Thoracic aorta (tissue), 2 donors: ENCODE data around the gene ING4. TPM values are rescaled to one million over a fixed set of nuclear protein-coding genes. Genes with fewer than 3 reads are reported as not detected.
A peak's percentile ranks its signal among the peaks of the same experiment; 100 is the strongest.

ENCODE experiments used
- ATAC-seq: fragments of 150-250 bp; one replicate; pipeline ENCODE4 v1.8.0; 2017; ENCODE audit warnings: low read depth; ENCODE audit not compliant: insufficient number of reproducible peaks, low FRiP score
- DNase-seq: peaks from one replicate; pipeline ENCODE4 v3.0.0-alpha.2; 2020; ENCODE audit warnings: low spot score
- H3K27ac ChIP-seq, 2 donors: fragments of 200-600 bp; sonication (generic); 1 replicate in 1 of 2; 2 replicates in 1 of 2; pipeline ENCODE4 v1.5.1; 2016; ENCODE audit warnings: mild to moderate bottlenecking in 2 of 2, moderate library complexity in 2 of 2
- H3K27me3 ChIP-seq: fragments of 200-600 bp; sonication (generic); replicated peaks from 2 replicates; pipeline ENCODE4 v1.6.0; 2016; ENCODE audit warnings: mild to moderate bottlenecking; ENCODE audit not compliant: insufficient read depth
- H3K36me3 ChIP-seq: fragments of 200-600 bp; sonication (generic); one replicate; pipeline ENCODE4 v1.5.1; 2016
- H3K4me1 ChIP-seq, 2 donors: fragments of 200-600 bp; sonication (generic); 1 replicate in 1 of 2; 2 replicates in 1 of 2; pipeline versions ENCODE4 v1.5.1 to v1.6.0; 2016; ENCODE audit warnings: low read depth in 2 of 2, mild to moderate bottlenecking in 1 of 2; ENCODE audit not compliant: control insufficient read depth in 1 of 2
- H3K4me3 ChIP-seq: fragments of 200-600 bp; sonication (generic); 2 replicates; pipeline ENCODE4 v1.5.1; 2016; ENCODE audit warnings: mild to moderate bottlenecking
- H3K9me3 ChIP-seq: fragments of 200-600 bp; sonication (generic); 2 replicates; pipeline ENCODE4 v1.5.1; 2016
- total RNA-seq, 2 donors: library from RNA; depleted of rRNA; stranded (reverse); fragments of >200 nt; gene quantifications; one replicate each; pipeline versions ENCODE4 v1.1.0 to v1.2.3, GENCODE V29; 2016
- TF ChIP-seq, protein P1 (sequence below): fragments of 200-600 bp; sonication (generic); IDR thresholded peaks from one replicate; pipeline ENCODE4 v1.5.1; 2019; ENCODE audit warnings: antibody characterized with exemption

ING4 gene
- total RNA-seq, 2 donors from 2014 or later = 21.8 to 36.9 TPM

- no peaks in the 10 kb centered on the region for H3K9me3 ChIP-seq
- DNase-seq (no peak), ATAC-seq (no peak)
- peak overlapping the region in 1 of 2 donors; percentile 1 for H3K27ac ChIP-seq
- H3K36me3 ChIP-seq = no peaks in the 10 kb centered on the region
- H3K27me3 ChIP-seq = no peaks in the 10 kb centered on the region
- peaks cover 0 to 7% of the 10 kb centered on the region in 2 donors for H3K4me1 ChIP-seq
- H3K4me3 ChIP-seq = no peak overlapping the region
- TF ChIP-seq, protein P1, sequence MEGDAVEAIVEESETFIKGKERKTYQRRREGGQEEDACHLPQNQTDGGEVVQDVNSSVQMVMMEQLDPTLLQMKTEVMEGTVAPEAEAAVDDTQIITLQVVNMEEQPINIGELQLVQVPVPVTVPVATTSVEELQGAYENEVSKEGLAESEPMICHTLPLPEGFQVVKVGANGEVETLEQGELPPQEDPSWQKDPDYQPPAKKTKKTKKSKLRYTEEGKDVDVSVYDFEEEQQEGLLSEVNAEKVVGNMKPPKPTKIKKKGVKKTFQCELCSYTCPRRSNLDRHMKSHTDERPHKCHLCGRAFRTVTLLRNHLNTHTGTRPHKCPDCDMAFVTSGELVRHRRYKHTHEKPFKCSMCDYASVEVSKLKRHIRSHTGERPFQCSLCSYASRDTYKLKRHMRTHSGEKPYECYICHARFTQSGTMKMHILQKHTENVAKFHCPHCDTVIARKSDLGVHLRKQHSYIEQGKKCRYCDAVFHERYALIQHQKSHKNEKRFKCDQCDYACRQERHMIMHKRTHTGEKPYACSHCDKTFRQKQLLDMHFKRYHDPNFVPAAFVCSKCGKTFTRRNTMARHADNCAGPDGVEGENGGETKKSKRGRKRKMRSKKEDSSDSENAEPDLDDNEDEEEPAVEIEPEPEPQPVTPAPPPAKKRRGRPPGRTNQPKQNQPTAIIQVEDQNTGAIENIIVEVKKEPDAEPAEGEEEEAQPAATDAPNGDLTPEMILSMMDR = no peak
Observed at GRCh38 chr12:6644257-6644596, 18.7 kb downstream of the ING4 start.

DNA sequence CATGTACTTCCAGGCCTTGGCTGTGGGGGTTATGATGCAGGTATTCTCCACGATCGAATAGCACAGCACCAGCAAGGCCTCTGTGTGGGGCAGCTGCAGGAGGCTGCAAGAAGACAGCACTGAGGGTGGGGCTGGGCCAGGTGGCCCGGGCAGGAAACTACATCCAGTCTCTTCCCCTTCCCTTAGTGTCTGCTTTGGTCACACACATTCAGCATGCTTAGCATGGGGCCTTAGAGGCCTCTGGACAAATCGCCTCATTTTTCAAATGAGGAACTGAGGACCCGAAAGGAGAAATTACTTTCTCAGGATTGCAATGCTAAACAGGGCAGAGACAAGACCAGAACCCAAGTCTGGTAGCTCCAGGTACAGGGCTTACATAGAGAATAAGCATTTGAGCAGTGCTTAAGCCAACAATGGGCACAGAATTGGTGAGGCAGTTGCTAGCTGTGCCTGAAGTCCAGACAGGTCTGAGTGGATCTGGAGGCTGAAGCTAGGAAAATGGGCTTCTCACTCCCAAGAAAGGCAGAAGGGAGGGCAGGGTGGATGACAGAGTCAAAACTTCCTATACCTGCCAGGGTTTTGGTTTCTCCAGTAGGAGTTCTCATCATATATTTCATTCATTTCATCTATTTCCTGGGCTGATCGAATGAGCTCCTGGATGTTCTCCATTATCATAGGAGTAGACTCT, 19.2 kb downstream of the ING4 start:
- no peak for ATAC-seq

GRCh38 chr12:6641131-6641530, 21.8 kb downstream of the ING4 start:
- DNase-seq = no peak

More for the DNA sequence above, 19.2 kb downstream of the ING4 start:
- Histone ChIP-seq H3K4me3 (no peak overlapping the region), H3K27ac (no peak overlapping the region), H3K36me3 (no peaks in the 10 kb centered on the region), H3K27me3 (no peaks in the 10 kb centered on the region), H3K4me1 (peaks cover 0 to 7% of the 10 kb centered on the region in 2 donors), H3K9me3 (no peaks in the 10 kb centered on the region)
- TF ChIP-seq, protein P1 = no peak
- DNase-seq = no peak

GRCh38 chr12:6640497-6640896, 22.4 kb downstream of the ING4 start:
- H3K36me3 ChIP-seq = no peaks in the 10 kb centered on the region
- ATAC-seq = no peak
- H3K9me3 ChIP-seq = no peaks in the 10 kb centered on the region
- no peak overlapping the region for H3K4me3 ChIP-seq
- no peaks in the 10 kb centered on the region for H3K27me3 ChIP-seq
- TF ChIP-seq, protein P1 = no peak
- no peak for DNase-seq
- no peaks in the 10 kb centered on the region for H3K4me1 ChIP-seq
- no peak overlapping the region for H3K27ac ChIP-seq

More at GRCh38 chr12:6641131-6641530, 21.8 kb downstream of the ING4 start:
- Histone ChIP-seq H3K4me1 (no peaks in the 10 kb centered on the region), H3K4me3 (no peak overlapping the region), H3K27me3 (no peaks in the 10 kb centered on the region), H3K36me3 (no peaks in the 10 kb centered on the region), H3K27ac (no peak overlapping the region), H3K9me3 (no peaks in the 10 kb centered on the region)
- TF ChIP-seq, protein P1 = no peak
- ATAC-seq = no peak

DNA sequence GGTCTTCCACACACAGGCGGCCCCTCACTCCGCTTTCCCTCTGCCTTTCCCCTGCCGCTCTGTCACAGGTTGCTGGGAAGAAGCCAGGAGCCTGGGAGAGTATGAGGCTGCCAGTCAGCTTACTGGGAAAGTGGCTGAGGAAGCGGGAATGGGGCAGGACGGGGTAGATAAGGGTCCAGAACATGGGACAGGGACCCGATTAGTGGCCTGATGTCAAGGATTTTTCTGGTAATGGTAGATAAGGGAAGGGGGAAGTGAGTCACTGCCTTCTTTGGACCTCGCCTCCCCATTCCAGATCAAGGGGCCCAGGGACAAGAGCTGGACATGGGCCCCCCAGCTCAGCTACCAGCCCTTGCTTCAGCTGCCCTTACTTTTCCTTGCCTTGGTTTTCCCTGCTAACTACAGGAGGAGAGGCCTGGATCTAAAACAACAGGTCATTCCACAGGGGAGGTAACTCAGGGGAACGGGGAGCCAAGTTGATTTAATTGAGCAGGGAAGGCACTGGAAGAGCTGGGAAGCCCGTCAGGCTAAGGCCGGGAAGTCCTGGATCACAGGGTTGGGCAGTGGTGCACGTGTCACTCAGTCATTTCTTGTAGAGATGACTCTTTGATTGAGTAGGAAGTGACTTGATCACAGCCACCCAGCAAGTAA, 23.6 kb downstream of the ING4 start:
- DNase-seq = no peak
- Histone ChIP-seq H3K27ac (no peak overlapping the region), H3K4me3 (no peak overlapping the region), H3K36me3 (no peaks in the 10 kb centered on the region), H3K27me3 (no peaks in the 10 kb centered on the region), H3K4me1 (no peaks in the 10 kb centered on the region), H3K9me3 (no peaks in the 10 kb centered on the region)
- no peak for ATAC-seq
- TF ChIP-seq, protein P1 = no peak
